Activated B cell treated with CpG ODN at 0.5 μM for 24 hours (primary cell): Measurements from ENCODE around the gene FAM186B. TPM values are rescaled to one million over a fixed set of nuclear protein-coding genes. Genes with fewer than 3 reads are reported as not detected.

Experiments
- ATAC-seq: fragments of 200-7000 bp; cut with Tn5 transposase; one replicate; pipeline ENCODE4 v1.10.0; 2021; ENCODE audit warnings: low read depth, mild to moderate bottlenecking, moderate library complexity
- CTCF ChIA-PET: fragments of 350-600 bp; sonication (Branson Sonifier 250); formaldehyde crosslinking; loops from one replicate; lab custom pipeline; 2021; ENCODE audit warnings: antibody characterized with exemption; lab: Charles Lee
- POLR2A ChIA-PET: fragments of 350-600 bp; sonication (Branson Sonifier 250); formaldehyde crosslinking; loops from one replicate; lab custom pipeline; 2021; ENCODE audit warnings: antibody characterized with exemption; lab: Charles Lee
- DNase-seq: peaks from one replicate; pipeline ENCODE4 v3.0.0; 2022
- H3K27ac Mint-ChIP-seq: one replicate; pipeline ENCODE4 v1.8.0; 2020; ENCODE audit warnings: mixed read lengths
- H3K27me3 Mint-ChIP-seq: one replicate; pipeline ENCODE4 v1.8.0; 2021; ENCODE audit warnings: mixed read lengths
- H3K36me3 Mint-ChIP-seq: one replicate; pipeline ENCODE4 v1.8.0; 2021; ENCODE audit warnings: low read depth, mixed read lengths
- H3K4me1 Mint-ChIP-seq: one replicate; pipeline ENCODE4 v1.8.0; 2021; ENCODE audit warnings: mixed read lengths
- H3K4me3 Mint-ChIP-seq: one replicate; pipeline ENCODE4 v1.8.0; 2020; ENCODE audit warnings: mild to moderate bottlenecking, mixed read lengths
- H3K9me3 Mint-ChIP-seq: one replicate; pipeline ENCODE4 v1.8.0; 2020; ENCODE audit warnings: mixed read lengths
- CTCF ChIP-seq: fragments of 200-600 bp; IDR thresholded peaks from one replicate; pipeline ENCODE4 v1.8.0; 2022; ENCODE audit warnings: antibody characterized with exemption, mild to moderate bottlenecking
- intact Hi-C: fragments of 100-400 bp; cut with micrococcal nuclease; formaldehyde crosslinking; loops from one replicate; pipeline ENCODE4 v1.15.1; 2024
- total RNA-seq: library from RNA; stranded (reverse); gene quantifications from 2 replicates; pipeline ENCODE4 v1.2.3, GENCODE V29; 2022

Gene FAM186B
- total RNA-seq, 1 donor from 2014 or later = 1.5 TPM

GRCh38 chr12:49646331-49646830, 40.9 kb upstream of the FAM186B start:
- Mint-ChIP-seq H3K36me3 (peaks cover 84% of the 10 kb centered on the region), H3K27me3 (no peaks in the 10 kb centered on the region), H3K9me3 (no peaks in the 10 kb centered on the region), H3K4me1 (peaks cover 24% of the 10 kb centered on the region), H3K4me3 (no peak overlapping the region), H3K27ac (no peak overlapping the region)
- TF ChIP-seq CTCF = no peak
- ChIA-PET POLR2A (interaction anchor here (0.6 to 0.9 kb wide), 2 partner anchors 17 to 40 kb away, joined by 3 to 9 read pairs; no protein-coding TSS in a partner anchor), CTCF (interaction anchor here (1.8 to 14.7 kb wide), 4 partner anchors 9 to 63 kb away, joined by 7 to 284 read pairs (median 14); partner anchors contain the start of gene FMNL3)
- DNase-seq = no peak
- no peak for ATAC-seq
- intact Hi-C loops = no loop called here

GRCh38 chr12:49645146-49646039, 40.0 kb upstream of the FAM186B start:
- TF ChIP-seq CTCF = no peak
- Mint-ChIP-seq H3K27ac (peak overlapping the region; percentile 81), H3K27me3 (no peaks in the 10 kb centered on the region), H3K9me3 (no peaks in the 10 kb centered on the region), H3K4me1 (peaks cover 24% of the 10 kb centered on the region), H3K36me3 (peaks cover 76% of the 10 kb centered on the region), H3K4me3 (no peak overlapping the region)
- ATAC-seq = peak; percentile 3
- intact Hi-C loops = loop anchor here (2.0 kb wide), 2 partner anchors 53 to 193 kb away; no protein-coding TSS in a partner anchor
- ChIA-PET CTCF (interaction anchor here (1.0 to 14.7 kb wide), 13 partner anchors 9 to 132 kb away, joined by 3 to 284 read pairs (median 7); partner anchors contain the start of genes FMNL3 and TMBIM6), POLR2A (interaction anchor here (0.6 to 3.4 kb wide), 15 partner anchors 15 to 132 kb away, joined by 3 to 27 read pairs (median 7); partner anchors contain the start of genes FMNL3 and TMBIM6)
- no peak for DNase-seq

- H3K36me3 Mint-ChIP-seq = peaks cover 68% of the 10 kb centered on the region
- no peaks in the 10 kb centered on the region for H3K27me3 Mint-ChIP-seq
- CTCF ChIA-PET = interaction anchor here (0.7 to 14.7 kb wide), 16 partner anchors 9 to 133 kb away, joined by 3 to 284 read pairs (median 5); partner anchors contain the start of genes FMNL3 and TMBIM6
- intact Hi-C loops = loop anchor here (1.0 to 2.0 kb wide), 5 partner anchors 17 to 194 kb away; partner anchors contain the start of gene FMNL3
- DNase-seq (peak; percentile 71), ATAC-seq (peak; percentile 92)
- peak overlapping the region; percentile 12 for H3K4me3 Mint-ChIP-seq
- POLR2A ChIA-PET = interaction anchor here (0.6 to 3.4 kb wide), 14 partner anchors 19 to 133 kb away, joined by 3 to 27 read pairs (median 5); partner anchors contain the start of genes FMNL3 and TMBIM6
- H3K27ac Mint-ChIP-seq = peak overlapping the region; percentile 81
- peak; percentile 93 for TF ChIP-seq CTCF
- H3K9me3 Mint-ChIP-seq = no peaks in the 10 kb centered on the region
- peaks cover 24% of the 10 kb centered on the region for H3K4me1 Mint-ChIP-seq
Measured at GRCh38 chr12:49644620-49644994, 39.2 kb upstream of the FAM186B start.

GRCh38 chr12:49643961-49644619, 38.7 kb upstream of the FAM186B start:
- ATAC-seq (peak; percentile 20), DNase-seq (no peak)
- Mint-ChIP-seq H3K36me3 (peaks cover 63% of the 10 kb centered on the region), H3K27me3 (no peaks in the 10 kb centered on the region), H3K27ac (no peak overlapping the region), H3K4me3 (no peak overlapping the region), H3K4me1 (peaks cover 29% of the 10 kb centered on the region), H3K9me3 (no peaks in the 10 kb centered on the region)
- TF ChIP-seq CTCF = no peak
- intact Hi-C loops = loop anchor here (1.0 to 2.0 kb wide), 5 partner anchors 17 to 195 kb away; partner anchors contain the start of gene FMNL3
- ChIA-PET POLR2A (interaction anchor here (1.0 to 3.4 kb wide), 8 partner anchors 19 to 97 kb away, joined by 3 to 27 read pairs (median 9); partner anchors contain the start of genes FMNL3 and TMBIM6), CTCF (interaction anchor here (0.5 to 14.7 kb wide), 14 partner anchors 11 to 196 kb away, joined by 3 to 284 read pairs (median 4); partner anchors contain the start of genes FMNL3 and TMBIM6)
